NB4 (cell line): Measurements from ENCODE around the gene PPA1.

Source experiments
- POLR2A ChIP-seq: IDR thresholded peaks from 2 replicates; pipeline ENCODE4 v1.6.1; 2011; ENCODE audit warnings: mild to moderate bottlenecking; ENCODE audit not compliant: insufficient read length; ENCODE audit errors: extremely low read depth
- TF ChIP-seq, protein P1 (sequence below): IDR thresholded peaks from 2 replicates; pipeline ENCODE4 v1.6.1; 2011; ENCODE audit warnings: low read depth, low read length

DNA sequence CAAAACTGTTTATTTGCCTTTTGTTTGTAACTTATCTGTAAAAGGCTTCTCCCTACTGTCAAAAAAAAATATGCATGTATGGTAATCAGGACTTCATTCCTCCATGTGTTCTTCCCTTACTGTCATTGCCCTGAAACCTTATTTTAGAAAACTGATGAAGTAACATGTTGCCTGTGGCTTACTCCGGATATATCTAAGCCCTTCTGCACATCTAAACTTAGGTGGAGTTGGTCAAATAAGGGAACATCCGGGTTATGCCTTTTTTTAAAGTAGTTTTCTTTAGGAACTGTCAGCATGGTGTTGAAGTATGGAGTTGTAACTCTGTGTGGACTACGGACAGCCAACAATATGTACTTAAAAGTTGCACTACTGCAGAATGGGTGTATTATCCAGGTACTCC, 69.1 kb downstream of the PPA1 start:
- TF ChIP-seq POLR2A, result no peak
- TF ChIP-seq, protein P1, sequence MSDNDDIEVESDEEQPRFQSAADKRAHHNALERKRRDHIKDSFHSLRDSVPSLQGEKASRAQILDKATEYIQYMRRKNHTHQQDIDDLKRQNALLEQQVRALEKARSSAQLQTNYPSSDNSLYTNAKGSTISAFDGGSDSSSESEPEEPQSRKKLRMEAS, result peak; percentile 32
